Dermis blood vessel endothelial cell (primary cell): ENCODE measurements around the gene PGD. TPM values are rescaled to one million over a fixed set of nuclear protein-coding genes. Genes with fewer than 3 reads are reported as not detected.
A peak's percentile ranks its signal among the peaks of the same experiment; 100 is the strongest.

Source experiments
- DNase-seq: peaks from one replicate; pipeline ENCODE4 v3.0.0; 2010
- total RNA-seq: library from RNA; depleted of rRNA; stranded (reverse); fragments of >200 nt; gene quantifications from 2 replicates; pipeline ENCODE4 v1.2.3, GENCODE V29; 2014

The PGD gene
- total RNA-seq = 59.4 and 130 TPM in 2 replicates

DNA sequence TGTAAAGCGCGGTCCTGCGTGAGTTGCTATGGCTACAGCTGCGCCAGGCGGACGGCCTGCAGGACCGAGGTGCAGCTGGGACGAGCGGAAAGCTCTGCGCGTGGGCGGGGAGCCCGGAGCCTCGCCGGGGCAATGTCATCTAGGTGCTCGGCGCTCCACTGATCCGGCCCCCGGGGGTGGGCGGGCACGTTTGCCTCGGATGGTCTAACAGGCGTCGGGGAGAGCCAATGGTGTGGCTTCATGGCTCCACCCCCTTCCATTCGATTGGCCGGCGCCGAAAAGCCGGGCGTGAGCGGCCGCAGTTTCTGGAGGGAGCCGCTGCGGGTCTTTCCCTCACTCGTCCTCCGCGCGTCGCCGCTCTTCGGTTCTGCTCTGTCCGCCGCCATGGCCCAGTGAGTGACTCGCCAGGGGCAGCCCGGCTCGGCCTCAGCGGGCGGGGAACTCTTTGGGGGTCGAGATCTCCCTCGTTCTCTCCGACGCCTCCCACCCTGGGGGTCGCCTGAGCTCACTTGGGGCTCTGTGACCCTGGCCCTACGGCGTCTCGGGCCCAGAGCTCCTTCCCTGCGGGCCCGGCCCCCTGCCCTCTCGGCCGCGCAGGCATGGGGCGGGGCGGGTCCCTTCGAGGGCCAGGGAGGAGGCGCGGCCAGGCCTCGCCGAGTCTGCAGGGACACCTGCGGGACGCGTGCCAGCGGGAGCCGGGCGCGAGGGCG, at the start of gene PGD:
Gene PGD (plus strand): TSS at position 331 of the 710 bp plus-strand sequence. CDS start 54 bp downstream, at position 385.
- DNase-seq = peak; percentile 99

DNA sequence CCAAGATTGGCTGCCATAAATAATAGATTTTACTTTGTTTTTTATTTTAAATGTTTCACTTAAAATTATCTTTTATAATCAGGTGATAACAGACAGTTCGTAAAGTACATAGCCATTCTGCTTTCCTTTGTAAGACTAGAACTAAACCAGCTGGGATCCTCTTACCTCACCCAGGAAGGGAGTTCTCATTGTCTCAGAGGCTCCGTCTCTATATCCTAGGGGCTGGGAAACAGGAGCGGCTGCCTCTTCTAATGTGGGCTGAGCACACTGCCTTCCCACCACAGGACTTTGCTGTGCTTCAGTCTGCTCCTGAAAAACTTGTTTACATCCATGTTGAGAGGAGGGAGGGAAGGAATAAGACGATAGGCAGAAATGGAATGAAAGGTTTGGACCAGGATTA, 45.6 kb upstream of the PGD start:
- no peak for DNase-seq

DNA sequence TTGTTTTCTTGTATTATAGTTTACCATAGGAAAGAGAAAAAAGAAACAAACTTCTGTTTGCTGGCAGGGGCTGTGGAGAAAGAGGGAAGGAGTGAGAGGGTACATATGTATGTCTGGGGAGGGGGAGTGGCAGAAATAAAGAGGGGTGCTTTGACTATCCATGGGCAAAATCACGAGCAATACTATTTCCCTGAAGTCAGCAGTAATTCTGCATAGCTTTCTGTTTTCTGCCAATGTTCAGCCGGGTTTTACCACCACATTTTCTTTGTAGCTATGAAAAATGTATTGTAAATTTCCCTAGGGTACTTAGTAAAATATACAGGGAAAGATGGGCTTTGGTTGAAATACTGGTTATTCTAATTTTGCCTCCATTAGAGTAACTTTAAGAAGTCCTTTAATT, 45.2 kb upstream of the PGD start:
- no peak for DNase-seq

DNA sequence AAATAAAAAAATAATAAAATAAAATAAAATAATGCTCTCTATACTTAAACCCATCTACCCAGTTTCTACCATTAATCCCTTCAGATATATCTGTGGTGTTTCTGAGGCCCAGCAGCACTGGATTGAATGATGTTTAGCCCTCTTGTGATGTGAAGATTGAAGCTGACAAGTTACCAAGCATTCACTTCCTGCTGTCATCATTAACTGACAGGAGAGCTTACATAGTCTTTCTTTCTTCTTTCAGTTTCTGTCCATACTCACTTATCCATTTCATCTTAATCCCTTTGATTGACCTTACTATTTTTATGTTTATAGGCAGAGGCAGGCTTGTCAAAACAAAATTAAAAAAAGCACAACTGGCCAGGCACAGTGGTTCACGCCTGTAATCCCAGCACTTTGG, 38.8 kb upstream of the PGD start:
- no peak for DNase-seq

DNA sequence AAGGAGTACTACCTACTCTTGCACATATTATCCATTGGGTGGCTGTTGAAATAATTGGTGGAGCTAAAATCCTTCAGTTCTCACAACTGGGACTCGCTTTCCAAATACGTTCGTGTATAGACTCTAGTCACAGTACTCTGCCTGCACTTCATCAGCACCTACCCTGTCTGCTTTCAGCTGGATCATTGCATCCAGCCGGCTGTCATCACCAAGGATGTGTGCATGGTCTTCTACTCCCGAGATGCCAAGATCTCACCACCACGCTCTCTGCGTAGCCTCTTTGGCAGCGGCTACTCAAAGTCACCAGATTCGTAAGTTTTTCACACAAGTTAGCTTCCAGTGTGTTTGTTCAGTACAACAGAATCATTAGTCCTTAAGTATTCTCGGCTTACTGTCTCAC, 37.3 kb upstream of the PGD start:
- no peak for DNase-seq

DNA sequence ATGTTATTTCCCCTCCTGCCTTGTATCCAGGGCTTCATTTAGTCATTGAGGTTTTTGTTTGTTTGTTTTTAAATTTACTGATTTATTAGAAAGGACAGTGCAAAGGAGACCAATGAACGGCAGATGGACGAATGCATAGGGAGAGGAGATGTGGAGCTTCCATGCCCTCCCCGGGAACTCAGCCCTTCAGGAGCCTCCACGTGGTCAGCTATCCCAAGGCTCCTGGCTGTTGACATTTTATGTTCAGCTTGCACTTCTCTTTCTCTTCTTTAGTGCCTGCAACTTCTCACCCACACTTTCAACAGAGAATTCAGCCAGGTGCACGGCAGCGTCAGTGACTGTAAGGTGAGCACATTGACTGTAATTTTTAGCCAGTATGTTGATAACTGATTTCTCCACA, 30.7 kb upstream of the PGD start:
- no peak for DNase-seq

DNA sequence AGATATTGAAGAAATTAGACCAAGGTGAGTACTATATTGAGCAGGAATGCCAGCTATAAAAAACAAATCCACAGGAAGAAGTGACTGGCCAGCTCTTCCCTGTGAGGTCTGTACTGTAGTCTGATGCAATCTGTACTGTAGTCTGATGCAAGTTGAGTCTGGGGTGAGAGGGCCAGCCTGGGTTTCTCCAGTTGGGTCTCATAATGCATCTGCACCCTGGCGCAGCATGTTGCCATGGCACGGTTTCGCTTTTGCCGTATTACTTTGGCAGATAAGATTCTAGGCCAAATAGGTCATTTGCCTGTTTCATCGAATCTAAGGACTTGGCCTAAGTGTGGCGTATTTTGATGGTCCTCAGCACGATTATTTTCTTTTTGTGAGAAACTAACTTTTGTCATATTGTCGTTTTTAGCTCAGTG, 24.4 kb upstream of the PGD start:
- DNase-seq = no peak

DNA sequence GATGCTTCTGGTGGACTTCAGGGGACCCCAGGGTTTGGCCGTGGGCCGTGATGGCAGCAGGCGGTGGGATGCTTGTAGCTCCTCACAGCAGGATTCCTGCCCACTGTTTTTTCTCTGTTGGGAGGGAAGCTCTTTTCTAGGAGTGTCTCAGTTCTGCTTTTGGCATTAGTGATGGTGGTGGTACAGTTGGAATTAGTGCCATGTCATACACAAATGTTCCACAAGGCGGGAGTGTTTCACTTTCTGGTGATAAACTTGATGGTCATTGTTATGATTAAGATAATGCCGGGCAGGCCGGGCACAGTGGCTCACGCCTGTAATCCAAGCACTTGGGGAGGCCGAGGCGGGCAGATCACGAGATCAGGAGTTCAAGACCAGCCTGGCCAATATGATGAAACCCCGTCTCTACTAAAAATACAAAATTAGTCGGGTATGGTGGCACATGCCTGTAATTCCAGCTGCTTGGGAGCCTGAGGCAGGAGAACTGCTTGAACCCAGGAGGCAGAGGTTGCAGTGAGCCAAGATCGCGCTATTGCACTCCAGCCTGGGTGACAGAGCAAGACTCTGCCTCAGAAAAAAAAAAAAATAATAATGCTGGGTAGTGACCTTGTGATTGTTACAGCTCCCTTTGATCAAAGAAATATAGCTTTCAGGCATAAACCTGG, 21.4 kb upstream of the PGD start:
- peak; percentile 90 for DNase-seq

DNA sequence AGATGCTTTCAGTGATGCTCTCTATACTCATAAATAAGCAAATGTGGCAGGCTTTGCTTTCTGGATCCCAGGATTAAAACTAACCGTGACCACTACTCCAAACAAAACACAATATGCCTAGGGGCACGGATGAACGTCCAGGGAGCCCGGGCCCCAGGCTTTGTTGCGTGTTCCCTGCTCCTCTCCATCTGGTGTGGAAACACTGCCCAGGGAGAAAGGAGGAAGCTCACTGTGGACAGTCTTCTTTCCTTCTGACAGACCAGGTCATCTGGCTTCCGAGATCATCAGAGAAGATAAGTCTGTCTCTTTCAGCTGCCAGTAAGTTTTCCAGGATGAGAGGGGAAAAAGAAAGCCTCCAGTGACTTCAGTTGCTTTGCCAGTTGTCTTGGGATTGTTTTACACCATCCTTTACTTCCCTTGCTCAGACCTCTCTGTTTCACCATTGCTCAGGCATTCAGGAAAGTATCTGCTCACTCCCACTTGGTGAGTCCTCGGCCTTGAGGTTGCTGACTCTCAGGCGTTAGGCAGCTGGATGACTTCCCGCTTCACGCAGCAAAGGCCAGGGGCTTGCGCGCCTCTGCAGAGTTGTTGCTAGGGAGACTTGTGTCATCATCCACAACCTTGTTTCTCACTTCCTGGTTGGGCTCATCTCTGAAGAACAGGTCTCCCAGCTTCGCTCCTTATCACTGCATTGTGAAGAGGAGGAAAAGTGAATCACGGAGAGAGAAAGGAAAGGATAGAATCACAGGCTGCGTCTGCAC, 20.6 kb upstream of the PGD start:
- peak; percentile 89 for DNase-seq

DNA sequence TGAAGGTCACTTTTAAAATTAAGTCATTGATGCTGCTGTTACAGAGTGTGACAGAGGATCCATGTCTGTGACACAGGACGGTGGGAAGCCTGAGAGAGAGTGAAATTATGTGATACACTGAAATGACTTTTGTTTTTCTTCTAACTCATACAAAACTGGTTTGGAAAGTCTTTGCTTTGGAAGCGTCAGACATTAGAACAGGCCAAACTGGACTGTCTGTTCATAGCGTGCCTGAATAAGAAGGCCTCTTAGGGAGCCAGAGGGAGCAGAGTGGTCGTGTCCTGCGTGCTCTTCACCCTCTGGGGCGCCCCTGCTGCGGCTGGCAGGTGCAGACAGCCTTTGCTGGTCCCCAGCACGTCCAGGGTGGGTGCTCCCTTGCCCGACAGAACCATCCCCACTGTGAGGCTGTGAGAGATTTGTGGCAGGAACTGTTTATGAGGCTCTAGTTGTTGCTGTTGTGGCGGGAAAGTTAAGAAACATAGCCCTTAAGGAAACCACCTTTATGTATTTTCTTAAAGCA, 19.7 kb upstream of the PGD start:
- no peak for DNase-seq

DNA sequence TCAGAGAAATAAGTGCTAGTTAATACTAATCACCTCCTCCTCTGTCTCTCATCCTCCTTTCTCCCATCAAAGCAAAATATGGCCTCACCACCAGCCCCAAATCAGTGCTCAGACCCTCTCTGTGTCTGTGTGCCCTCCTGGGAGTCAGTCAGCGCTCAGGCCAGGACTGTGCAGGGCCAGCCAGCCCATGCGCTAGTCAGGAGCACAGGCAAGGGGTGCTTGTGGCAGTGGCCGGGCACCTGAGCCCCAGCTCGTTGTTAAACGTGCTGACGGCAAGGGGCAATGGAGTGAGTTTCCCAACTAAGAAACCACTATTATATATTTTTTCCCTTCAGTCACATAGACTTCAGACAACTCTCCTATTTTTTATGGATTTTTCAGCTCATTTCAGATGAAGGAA, 19.2 kb upstream of the PGD start:
- no peak for DNase-seq

DNA sequence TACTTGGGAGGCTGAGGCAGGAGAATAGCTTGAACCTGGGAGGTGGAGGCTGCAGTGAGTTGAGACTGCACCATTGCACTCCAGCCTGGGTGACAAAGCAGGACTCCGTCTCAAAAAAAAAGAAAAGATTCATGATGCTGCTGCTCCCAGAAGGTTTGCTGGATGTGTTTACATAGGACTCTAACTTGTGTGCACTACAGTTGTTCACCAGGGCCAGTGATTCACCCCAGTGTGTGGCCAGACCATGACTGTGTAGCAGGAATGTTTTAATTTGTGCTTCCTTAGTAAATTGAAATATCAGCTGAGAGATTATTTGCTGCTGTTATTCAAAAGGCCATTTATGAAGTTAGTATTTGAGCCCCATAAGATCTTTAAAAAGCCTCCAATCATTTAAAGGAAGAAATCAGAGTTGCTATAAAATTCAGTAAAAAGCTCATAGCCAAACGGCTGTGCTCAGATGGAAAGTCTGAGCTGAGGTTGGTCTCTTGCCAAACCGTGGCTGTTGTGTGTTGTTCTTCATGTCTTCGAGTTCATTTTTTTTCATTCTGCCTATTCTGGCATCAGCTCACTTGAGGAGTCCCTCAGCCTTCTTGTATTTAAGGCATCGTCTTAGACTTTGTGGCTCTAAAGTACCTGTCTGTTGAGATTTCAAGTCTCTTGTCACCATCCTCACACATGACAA, 18.1 kb upstream of the PGD start:
- peak; percentile 47 for DNase-seq

DNA sequence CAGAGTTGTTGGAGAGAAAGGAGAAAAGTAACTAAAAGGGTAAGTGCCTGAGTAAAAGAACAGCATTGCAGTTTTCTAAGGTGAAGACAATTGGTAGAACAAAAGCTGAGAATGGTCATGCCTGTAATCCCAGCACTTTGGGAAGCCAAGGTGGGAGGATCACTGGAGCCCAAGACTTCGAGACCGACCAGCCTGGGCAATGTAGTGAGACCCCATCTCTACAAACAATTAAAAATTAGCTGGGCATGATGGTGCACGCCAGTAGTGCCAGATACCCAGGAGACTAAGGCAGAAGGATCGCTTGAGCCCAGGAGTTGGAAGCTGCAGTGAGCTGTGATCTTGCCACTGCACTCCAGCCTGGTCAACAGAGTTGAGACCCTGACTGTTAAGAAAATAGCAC, 15.2 kb upstream of the PGD start:
- DNase-seq = no peak

DNA sequence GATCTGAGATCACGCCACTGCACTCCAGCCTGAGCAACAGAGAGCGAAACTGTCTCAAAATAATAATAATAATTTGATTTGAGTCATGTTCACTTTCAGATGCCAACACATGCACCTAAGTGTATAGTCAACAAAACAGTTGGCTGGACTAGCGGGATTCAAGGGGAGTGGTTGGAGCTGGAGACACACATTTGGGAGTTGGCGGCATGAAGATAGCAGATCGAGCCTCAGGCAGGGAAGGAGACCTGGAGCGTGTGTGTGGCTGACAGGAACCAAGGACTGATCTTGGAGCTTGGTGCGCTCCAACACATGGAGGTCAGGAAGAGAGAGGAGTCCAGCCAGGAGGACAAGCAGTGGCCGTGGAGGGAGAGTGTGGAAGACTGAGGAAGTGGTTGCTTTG, 14.6 kb upstream of the PGD start:
- no peak for DNase-seq

DNA sequence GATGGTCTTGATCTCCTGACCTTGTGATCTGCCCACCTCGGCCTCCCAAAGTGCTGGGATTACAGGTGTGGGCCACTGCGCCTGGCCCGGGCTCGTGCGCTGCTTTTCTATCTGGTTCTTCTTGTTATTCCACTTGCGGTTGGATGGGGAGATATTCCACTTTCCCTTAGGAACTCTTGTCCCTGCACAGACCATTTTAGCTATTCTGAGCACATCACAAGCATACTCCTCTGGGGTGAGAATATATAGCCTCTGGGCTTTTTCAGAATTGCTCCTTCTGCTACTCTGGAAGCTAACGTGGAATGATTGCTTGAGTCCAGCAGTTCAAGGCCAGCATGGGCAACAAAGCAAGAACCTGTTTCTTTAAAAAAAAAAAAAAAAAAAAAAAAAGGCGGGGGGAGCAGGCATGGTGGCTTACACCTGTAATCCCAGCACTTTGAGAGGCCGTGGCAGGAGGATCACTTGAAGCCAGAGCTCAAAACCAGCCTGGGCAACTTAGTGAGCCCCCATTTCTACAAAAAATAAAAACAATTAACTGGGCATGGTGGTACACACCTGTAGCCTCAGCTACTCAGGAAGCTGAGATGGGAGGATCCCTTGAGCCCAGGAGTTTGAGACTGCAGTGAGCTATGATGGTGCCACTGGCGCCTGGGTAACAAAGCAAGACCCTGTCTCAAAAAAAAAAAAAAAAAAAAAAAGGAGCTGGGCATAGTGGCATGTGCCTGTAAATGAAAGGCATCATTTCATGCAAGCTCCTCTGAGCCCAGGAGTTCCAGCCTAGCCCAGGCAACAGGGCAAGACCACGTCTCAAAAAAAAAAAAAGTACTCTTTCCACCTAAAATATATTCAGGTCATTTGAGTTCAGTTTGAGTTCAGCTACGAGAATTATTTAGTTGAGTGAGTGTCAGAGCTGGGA, 11.8 kb upstream of the PGD start:
- no peak for DNase-seq

DNA sequence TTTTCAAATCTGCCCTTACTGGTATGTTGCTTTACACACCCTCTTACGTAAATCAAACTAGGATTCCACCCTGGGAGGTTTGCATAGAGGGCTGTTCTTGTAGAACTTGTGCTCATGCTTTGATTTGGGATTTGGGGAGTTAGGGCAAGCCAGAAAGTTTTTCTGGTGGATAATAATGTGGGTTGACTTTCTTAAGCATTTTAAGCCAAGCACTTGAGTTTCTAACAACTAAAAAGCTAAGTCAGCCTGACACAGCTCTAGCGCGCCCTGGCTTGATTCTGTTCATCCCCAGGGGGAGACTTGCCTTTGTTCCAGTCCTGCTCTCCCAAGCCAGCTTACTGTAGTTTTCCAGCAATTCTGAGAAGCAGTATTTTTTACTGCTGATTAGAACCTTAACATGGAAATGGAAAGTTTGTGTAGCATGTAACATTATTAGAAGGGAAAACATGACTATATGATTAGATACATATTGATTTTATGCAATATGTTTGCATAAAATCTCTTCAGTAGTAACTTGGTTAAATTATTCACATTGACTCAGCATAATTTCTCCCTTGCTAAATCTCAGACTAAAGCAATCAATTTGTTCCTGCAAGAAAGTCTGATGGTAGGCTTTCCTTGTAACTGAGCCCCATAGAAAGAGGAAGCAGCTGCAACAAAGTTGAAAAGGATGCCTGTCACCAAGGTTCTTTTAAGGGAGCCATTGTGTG, 11.0 kb upstream of the PGD start:
- DNase-seq = peak; percentile 71

DNA sequence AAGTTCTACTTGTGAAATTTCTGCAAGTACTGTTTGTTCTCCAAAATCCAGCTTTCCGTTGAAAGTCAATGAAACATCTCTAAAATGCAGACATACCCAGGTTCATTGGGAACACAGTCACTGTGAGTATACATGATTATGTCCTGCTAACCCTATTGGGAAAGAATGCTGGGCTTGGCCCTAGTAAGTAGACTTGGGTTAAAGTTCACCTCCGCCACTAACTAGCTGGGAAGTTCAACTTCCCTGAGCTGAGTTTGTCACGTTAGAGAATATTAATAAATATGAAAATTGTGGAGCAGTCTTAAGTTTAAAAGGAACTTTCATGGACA, 10.5 kb upstream of the PGD start:
- no peak for DNase-seq

DNA sequence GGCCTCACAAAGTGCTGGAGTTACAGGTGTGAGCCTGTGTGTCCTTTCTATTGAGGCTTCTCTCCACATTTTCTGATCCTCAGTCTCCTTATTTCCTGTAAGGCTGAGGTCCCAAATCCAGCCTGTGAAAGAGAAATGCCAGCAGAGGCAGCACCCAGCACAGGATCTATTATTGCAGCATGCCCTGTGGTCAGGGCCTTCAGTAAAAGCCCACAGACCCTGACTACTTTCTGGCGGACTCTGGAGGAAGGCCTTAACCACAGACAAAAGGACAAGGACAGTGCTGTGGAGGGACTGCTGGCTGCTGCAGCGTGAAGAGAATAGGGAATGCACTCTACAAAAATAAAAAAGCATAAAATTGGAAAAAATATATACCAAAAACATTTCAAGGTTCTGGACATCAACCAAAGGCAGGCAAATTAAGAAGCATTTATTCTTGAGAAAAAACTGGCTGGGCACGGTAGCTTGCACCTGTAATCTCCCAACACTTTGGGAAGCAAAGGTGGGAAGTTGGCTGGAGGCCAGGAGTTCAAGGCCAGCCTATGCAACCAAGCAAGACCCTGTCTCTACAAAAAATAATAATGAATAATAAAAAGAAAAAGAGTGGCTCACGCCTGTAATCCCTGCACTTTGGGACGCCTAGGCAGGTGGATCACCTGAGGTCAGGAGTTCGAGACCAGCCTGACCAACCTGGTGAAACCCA, 9.4 kb upstream of the PGD start:
- DNase-seq = no peak

DNA sequence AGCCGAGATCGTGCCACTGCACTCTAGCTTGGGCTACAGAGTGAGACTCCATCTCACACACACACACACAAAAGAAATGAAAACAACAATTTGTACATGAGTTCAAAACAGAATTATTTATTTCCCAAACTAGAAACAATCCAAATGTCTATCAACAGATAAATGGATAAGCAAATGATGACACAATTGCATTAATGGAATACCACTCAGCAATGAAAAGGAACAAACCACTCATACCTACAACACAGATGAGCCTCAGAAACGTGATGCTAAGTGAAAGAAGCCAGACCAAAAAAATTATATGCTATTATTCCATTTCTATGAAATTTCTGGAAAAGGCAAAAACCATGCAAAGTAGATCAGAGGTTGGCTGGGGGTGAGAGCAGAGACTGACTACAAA, 2.0 kb upstream of the PGD start:
- no peak for DNase-seq

DNA sequence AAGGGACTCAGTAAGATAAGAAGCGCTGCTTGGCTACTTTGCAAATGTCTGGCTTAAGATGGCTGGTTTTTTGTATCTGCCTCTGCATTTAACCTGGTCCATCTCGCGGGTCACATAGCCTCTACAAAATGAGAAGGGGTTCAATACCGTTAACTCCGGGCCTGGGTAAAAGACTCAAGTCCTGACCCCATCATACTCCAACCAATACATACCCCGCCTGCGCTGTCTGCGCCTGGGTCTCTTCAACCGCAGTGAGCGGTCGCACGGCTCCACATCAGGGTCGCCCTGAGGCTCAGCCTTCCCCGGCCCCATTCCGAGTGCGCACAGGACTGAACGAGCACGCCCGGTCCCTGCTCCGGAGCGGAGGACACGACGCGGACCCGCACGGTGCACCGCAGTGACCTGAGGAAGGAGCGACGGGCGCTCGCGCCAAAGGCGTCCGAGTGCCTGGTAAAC, 558 bp upstream of the PGD start:
- DNase-seq = no peak
